GM13976 (cell line): ENCODE measurements around the gene RFC4.

ENCODE experiments used
- DNase-seq: peaks from one replicate; pipeline ENCODE4 v3.0.0; 2012; ENCODE audit warnings: low spot score
- in situ Hi-C: fragments of 300-500 bp; cut with MboI; formaldehyde crosslinking; loops from one replicate; pipeline ENCODE4 v1.12.0; 2022; ENCODE audit warnings: low sequenced_read_pairs, mixed read lengths, inconsistent platforms; ENCODE audit not compliant: unreplicated experiment
- TF ChIP-seq, protein P1 (sequence below): IDR thresholded peaks from 2 replicates; pipeline ENCODE4 v1.5.1; 2012; ENCODE audit warnings: borderline replicate concordance, mild to moderate bottlenecking; ENCODE audit not compliant: insufficient read depth; ENCODE audit errors: extremely low read depth, missing control alignments, control extremely low read depth

Gene RFC4

DNA sequence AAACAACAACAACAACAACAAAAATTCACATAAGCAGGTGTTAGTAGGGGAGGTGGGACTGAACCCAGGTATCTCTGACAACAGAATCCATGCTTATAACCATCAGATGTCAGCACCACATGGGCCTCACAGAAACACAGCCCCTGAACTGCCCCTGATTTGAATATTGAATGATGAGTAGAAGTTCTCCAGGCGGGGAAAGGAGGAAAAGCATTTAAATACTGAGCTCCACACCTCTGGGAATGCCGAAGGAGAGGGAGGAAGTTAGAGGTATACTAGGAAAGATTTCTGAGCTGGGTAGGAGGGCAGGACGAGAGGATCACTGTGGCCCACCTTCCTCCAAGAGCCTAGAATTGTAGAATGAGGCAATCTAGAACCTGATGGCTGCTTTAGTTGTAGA, 54.8 kb downstream of the RFC4 start:
- DNase-seq: no peak
- in situ Hi-C loops: no loop called here
- TF ChIP-seq, protein P1, sequence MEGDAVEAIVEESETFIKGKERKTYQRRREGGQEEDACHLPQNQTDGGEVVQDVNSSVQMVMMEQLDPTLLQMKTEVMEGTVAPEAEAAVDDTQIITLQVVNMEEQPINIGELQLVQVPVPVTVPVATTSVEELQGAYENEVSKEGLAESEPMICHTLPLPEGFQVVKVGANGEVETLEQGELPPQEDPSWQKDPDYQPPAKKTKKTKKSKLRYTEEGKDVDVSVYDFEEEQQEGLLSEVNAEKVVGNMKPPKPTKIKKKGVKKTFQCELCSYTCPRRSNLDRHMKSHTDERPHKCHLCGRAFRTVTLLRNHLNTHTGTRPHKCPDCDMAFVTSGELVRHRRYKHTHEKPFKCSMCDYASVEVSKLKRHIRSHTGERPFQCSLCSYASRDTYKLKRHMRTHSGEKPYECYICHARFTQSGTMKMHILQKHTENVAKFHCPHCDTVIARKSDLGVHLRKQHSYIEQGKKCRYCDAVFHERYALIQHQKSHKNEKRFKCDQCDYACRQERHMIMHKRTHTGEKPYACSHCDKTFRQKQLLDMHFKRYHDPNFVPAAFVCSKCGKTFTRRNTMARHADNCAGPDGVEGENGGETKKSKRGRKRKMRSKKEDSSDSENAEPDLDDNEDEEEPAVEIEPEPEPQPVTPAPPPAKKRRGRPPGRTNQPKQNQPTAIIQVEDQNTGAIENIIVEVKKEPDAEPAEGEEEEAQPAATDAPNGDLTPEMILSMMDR: no peak

DNA sequence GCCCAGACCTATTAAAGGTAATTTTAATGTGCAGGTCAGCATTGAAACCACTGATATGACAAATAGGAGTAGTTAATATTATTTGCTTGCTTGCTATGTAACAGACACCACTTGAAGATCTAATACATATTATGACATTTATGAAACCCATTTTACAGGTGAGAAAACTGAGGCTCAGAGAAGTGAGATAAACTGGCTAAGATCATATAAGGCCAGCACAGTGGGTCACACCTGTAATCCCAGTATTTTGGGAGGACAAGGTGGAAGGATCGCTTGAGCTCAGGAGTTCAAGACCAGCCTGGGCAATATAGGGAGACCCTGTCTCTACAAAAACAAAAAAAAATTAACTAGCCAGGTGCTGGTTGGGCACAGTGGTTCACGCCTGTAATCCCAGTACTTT, 56.0 kb downstream of the RFC4 start:
- no peak for DNase-seq
- in situ Hi-C loops: no loop called here
- TF ChIP-seq, protein P1: no peak

DNA sequence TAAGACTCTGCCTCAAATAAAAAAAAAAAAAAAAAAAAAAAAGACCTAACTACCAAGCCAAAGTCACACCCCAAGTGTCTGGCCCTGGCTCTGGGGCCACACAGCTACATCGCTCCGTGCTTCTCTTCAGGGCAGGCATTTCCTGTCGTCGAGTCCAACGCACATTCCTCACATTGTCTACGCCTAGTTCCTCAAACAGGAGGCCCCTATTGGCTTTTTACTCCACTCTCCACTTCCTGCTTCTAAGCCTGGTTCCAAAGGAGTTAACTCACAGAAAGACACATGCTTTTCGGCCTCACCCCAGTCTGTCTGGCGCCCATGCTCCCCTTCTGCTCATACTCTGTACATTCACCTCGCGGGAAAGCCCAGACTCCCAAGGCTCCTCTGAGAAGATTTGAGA, 60.3 kb downstream of the RFC4 start:
- in situ Hi-C loops: no loop called here
- TF ChIP-seq, protein P1: no peak
- no peak for DNase-seq

DNA sequence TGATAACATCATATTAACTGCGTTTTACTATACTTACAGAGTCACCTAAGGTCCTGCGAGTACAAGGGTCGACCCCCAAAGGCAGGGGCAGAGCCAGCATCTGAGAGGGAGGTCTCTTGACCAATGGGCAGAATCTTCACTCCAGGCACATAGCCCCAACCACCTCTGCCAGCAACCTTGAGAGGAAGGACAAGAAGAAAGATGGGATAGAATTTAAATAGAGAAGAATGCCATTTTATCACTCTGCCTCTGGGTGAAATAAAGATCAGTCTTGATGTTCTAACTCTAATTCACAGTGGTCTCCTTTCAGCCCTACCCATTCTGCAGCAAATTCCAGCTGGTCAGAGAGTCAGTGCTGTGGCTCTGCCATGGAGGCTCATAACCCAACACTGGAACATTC, 62.6 kb downstream of the RFC4 start:
- TF ChIP-seq, protein P1: no peak
- no peak for DNase-seq
- in situ Hi-C loops: no loop called here

DNA sequence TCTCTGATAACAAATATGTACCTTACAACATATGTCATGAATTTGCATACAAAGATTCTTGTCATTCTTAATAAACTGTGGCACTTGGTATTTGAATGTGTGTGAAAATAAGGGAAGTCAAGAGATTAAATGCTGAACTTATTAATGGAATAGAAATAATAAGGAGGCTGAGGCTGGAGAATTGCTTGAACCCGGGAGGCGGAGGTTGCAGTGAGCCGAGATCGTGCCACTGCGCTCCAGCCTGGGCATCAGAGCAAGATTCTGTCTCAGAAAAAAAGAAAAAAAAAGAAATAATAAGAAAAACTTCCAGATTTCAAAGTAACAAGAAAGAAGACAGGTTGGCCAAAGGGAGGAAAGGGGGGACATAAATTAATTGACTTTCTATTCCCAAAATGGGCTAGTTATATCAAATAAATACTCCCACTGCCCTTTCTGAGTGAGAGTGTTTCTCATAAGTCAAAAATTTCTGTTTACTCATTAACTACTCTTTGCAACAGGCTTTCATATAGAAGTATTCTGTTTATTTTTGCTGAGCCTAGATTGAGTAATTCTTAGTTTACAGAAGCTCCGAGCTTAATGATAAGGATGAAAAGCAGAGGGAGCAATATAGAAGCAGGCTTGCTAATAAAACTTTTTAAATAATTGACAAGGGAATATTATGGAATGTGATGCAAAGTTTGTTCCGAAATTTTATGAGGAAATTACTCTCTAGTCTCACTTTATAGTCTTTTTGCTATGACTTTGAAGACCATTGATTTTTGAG, 63.5 kb downstream of the RFC4 start:
- TF ChIP-seq, protein P1: no peak
- DNase-seq: no peak
- in situ Hi-C loops: no loop called here
